ENCODE data around the gene ANAPC15.

DNA sequence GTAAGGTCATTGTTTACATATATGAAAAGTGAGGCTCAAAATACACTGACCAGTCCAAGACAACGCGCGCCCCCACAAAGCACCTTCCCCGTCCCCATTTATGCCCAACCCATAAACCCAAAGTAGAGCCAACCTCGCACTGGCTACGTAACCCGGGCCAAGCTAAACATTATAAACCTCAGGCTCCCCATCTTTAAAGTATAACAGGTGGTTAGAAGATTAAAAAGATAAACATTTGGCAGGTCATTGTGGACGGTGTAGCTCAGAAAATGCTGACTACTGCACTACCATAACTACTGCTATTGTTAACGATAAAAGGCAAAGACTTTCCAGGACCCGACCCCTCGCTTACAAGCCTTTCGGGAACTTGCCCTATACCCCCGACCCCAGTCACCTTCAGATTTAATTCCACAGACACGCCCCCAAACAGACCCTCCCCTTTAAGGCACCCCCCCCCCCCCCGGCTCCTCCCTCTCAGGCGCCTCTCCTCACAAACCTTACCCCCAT, 32.6 kb downstream of the ANAPC15 start:
- no peak for TF ChIP-seq CTCF (IDR thresholded peaks at IDR 0.05)
- TF ChIP-seq ZFX (IDR thresholded peaks at IDR 0.05; ENCODE audit: borderline replicate concordance): no peak

All from 22Rv1 (cell line).